Thoracic aorta (tissue), 2 donors: ENCODE results near the gene DNPH1. TPM values are rescaled to one million over a fixed set of nuclear protein-coding genes. Genes with fewer than 3 reads are reported as not detected.

ENCODE experiments used
- ATAC-seq: fragments of 150-250 bp; one replicate; pipeline ENCODE4 v1.8.0; 2017; ENCODE audit warnings: low read depth; ENCODE audit not compliant: insufficient number of reproducible peaks, low FRiP score
- DNase-seq: peaks from one replicate; pipeline ENCODE4 v3.0.0-alpha.2; 2020; ENCODE audit warnings: low spot score
- H3K27ac ChIP-seq, 2 donors: fragments of 200-600 bp; sonication (generic); 1 replicate in 1 of 2; 2 replicates in 1 of 2; pipeline ENCODE4 v1.5.1; 2016; ENCODE audit warnings: mild to moderate bottlenecking in 2 of 2, moderate library complexity in 2 of 2
- H3K27me3 ChIP-seq: fragments of 200-600 bp; sonication (generic); replicated peaks from 2 replicates; pipeline ENCODE4 v1.6.0; 2016; ENCODE audit warnings: mild to moderate bottlenecking; ENCODE audit not compliant: insufficient read depth
- H3K36me3 ChIP-seq: fragments of 200-600 bp; sonication (generic); one replicate; pipeline ENCODE4 v1.5.1; 2016
- H3K4me1 ChIP-seq, 2 donors: fragments of 200-600 bp; sonication (generic); 1 replicate in 1 of 2; 2 replicates in 1 of 2; pipeline versions ENCODE4 v1.5.1 to v1.6.0; 2016; ENCODE audit warnings: low read depth in 2 of 2, mild to moderate bottlenecking in 1 of 2; ENCODE audit not compliant: control insufficient read depth in 1 of 2
- H3K4me3 ChIP-seq: fragments of 200-600 bp; sonication (generic); 2 replicates; pipeline ENCODE4 v1.5.1; 2016; ENCODE audit warnings: mild to moderate bottlenecking
- H3K9me3 ChIP-seq: fragments of 200-600 bp; sonication (generic); 2 replicates; pipeline ENCODE4 v1.5.1; 2016
- CTCF ChIP-seq: fragments of 200-600 bp; sonication (generic); IDR thresholded peaks from one replicate; pipeline ENCODE4 v1.5.1; 2019; ENCODE audit warnings: antibody characterized with exemption
- total RNA-seq, 2 donors: library from RNA; depleted of rRNA; stranded (reverse); fragments of >200 nt; gene quantifications; one replicate each; pipeline versions ENCODE4 v1.1.0 to v1.2.3, GENCODE V29; 2016

DNPH1 gene
- total RNA-seq, 2 donors from 2014 or later: 16.7 to 54.7 TPM

DNA sequence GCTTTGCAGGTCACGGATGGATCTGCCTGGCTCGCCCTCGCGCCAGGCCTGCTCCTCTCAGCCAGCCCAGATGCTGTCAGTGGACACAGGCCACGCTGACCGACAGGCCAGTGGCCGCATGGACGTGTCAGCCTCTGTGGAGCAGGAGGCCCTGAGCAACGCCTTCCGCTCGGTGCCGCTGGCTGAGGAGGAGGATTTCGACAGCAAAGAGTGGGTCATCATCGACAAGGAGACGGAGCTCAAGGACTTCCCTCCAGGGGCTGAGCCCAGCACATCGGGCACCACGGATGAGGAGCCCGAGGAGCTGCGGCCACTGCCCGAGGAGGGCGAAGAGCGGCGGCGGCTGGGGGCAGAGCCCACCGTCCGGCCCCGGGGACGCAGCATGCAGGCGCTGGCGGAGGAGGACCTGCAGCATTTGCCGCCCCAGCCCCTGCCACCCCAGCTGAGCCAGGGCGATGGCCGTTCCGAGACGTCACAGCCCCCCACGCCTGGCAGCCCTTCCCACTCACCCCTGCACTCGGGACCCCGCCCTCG is 33.6 kb upstream of the DNPH1 start:
- ATAC-seq: no peak
- H3K27ac ChIP-seq: no peak overlapping the region
- H3K4me1 ChIP-seq: peaks cover 0 to under 1% of the 10 kb centered on the region in 2 donors
- DNase-seq: no peak
- no peaks in the 10 kb centered on the region for H3K27me3 ChIP-seq
- H3K36me3 ChIP-seq: no peaks in the 10 kb centered on the region
- no peak for TF ChIP-seq CTCF
- H3K4me3 ChIP-seq: no peak overlapping the region
- H3K9me3 ChIP-seq: no peaks in the 10 kb centered on the region

DNA sequence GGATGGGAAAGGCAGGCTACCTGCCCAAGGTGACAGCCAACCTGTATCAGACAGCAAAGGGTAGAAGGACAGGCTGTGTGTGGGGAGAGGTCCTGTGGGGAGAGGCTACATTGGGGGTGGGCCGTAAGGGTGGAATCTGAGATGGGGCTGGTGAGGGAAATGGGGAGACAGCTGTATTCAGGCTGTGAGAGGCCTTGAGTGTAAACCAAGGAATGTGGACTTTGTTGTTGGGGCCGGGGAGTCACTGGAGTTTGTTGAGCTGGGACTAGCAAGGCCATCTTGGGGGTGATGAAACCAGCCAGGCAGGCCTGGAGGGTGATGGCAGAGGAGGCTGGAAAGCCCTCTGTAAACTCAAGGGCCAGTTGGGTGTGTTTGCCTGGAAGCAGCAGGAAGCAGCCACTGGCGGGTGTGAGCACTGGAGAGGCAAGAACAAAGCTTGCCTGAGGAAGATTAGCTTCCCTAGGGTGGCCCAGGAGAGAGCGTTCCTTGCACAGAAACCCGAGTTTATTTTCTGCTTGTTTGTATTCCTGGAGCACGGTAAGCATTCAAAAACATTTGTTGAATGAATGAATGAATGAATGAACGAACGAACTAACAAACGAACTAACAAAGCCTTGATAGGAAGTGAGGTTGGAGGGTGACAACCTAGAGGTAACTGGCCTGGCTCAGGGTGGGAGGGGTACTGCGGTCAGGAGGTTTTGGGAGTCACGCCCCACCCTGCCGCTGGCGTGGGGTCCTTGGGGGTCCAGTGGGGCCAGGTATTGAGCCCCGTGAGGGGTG is 32.9 kb upstream of the DNPH1 start:
- ATAC-seq: no peak
- Histone ChIP-seq H3K27ac (no peak overlapping the region), H3K4me3 (no peak overlapping the region), H3K9me3 (no peaks in the 10 kb centered on the region), H3K4me1 (no peaks in the 10 kb centered on the region), H3K27me3 (no peaks in the 10 kb centered on the region), H3K36me3 (no peaks in the 10 kb centered on the region)
- DNase-seq: no peak
- TF ChIP-seq CTCF: no peak

- no peaks in the 10 kb centered on the region for H3K4me1 ChIP-seq
- DNase-seq (no peak), ATAC-seq (no peak)
- H3K9me3 ChIP-seq: no peaks in the 10 kb centered on the region
- H3K27ac ChIP-seq: no peak overlapping the region
- TF ChIP-seq CTCF: no peak
- no peaks in the 10 kb centered on the region for H3K36me3 ChIP-seq
- H3K4me3 ChIP-seq: no peak overlapping the region
- no peaks in the 10 kb centered on the region for H3K27me3 ChIP-seq
Measured at GRCh38 chr6:43261198-43261597, 31.9 kb upstream of the DNPH1 start.

DNA sequence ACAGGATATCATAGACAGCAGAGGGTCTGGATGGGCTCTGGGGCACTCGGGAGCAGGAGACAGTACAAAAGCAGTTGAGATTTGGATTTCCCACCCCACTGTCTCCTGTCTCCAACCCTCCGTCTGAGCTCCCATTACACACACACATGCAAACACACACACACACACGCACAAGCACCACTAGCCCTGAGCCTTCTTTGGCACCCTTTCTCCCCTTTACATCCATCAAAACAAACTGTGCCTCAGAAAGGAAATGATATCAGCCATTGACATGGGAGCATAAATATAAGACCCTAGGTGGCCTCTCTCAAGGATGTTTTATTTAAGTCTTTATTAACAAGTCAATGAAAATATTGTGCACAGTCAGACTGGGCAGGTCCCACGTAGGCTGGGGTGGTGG is 31.5 kb upstream of the DNPH1 start:
- no peak for ATAC-seq
- no peaks in the 10 kb centered on the region for H3K36me3 ChIP-seq

More for the DNA sequence above, 31.5 kb upstream of the DNPH1 start:
- Histone ChIP-seq H3K27ac (no peak overlapping the region), H3K4me3 (no peak overlapping the region), H3K4me1 (no peaks in the 10 kb centered on the region), H3K27me3 (no peaks in the 10 kb centered on the region), H3K9me3 (no peaks in the 10 kb centered on the region)
- TF ChIP-seq CTCF: no peak
- no peak for DNase-seq
